Measurements from ENCODE around the gene EVA1A. TPM values are rescaled to one million over a fixed set of nuclear protein-coding genes. Genes with fewer than 3 reads are reported as not detected.

EVA1A gene
- total RNA-seq, 1 experiment from 2014 or later: 0.21 TPM

DNA sequence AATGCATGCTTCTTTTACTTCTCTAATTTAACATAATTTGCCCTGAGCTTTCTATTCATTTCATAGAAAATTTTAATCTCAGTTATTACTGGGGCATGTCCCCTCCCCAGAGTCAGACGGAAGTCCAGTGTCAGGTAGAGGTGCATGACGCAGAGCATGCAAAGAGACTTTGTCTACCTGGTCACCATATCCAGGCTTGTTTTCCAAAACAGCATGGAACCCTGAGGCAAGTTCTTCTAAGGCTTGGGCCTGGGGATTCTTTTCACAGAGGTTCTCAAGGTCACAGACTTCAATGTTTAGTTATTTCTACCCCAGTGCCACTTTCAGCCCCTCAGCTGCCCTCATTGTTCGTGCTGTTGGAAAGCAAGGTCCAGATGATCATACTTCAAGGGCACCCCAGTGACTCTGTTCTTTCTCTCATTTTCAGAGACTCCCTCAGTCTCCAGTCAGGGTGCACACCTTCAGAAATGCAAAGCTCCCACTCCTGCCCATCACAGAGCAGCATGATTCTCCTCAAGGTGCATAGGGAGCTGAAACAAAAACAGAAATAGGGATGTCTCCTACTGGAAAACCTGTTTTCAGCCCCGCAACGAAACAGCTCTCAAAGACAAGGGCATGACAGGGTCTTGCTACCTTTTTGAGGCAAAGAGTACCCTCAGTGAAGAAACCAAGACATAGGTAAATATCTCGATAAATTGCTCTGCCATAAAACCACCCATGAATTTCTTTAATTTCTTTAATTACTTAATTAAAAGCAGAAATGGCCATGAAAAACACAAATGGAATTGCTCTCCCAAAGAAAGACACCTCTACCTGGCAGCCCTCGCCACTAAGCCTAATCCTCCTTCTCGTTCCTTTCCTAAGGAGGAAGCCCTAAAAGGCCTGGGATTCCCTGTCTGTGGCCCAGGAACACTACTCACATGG, 9.5 kb upstream of the EVA1A start:
- Histone ChIP-seq H3K36me3 (ENCODE audit: control insufficient read depth, insufficient read depth, low read length) (no peaks in the 10 kb centered on the region), H3K4me3 (ENCODE audit: low read depth in 2 of 2, low read length in 2 of 2) (no peak overlapping the region), H3K4me1 (ENCODE audit: control insufficient read depth, insufficient read depth, low read length) (no peaks in the 10 kb centered on the region), H3K9me3 (ENCODE audit: control insufficient read depth, insufficient read depth, low read depth, low read length) (no peaks in the 10 kb centered on the region), H3K27ac (ENCODE audit: low read length) (no peak overlapping the region), H3K27me3 (ENCODE audit: control insufficient read depth, insufficient read depth, low read length) (peaks cover 7% of the 10 kb centered on the region)
- ATAC-seq (no peak), DNase-seq (ENCODE audit: low read depth, low spot score) (no peak)
- in situ Hi-C loops (cut with HindIII; ENCODE audit: low pct_unique_long_range_greater_than_20kb, low sequenced_read_pairs): no loop called here
- ChIA-PET POLR2A (no interaction called here), CTCF (no interaction called here)
- TF ChIP-seq POLR2AphosphoS5 (IDR thresholded peaks at IDR 0.05; ENCODE audit: low read depth, low read length) (no peak), REST (IDR thresholded peaks at IDR 0.05; ENCODE audit: insufficient read depth in 1 of 2, low read depth in 2 of 2, low read length in 1 of 2) (no peak), TCF7L2 (IDR thresholded peaks at IDR 0.05; ENCODE audit: low read depth, low read length) (no peak), CTCF (IDR thresholded peaks at IDR 0.05) (no peak), SIN3A (IDR thresholded peaks at IDR 0.05; ENCODE audit: borderline replicate concordance, insufficient read depth, low read depth, low read length) (no peak)
- intact Hi-C loops (cut with micrococcal nuclease; ENCODE audit: unreplicated experiment): no loop called here
- BruUV-seq (replicated peaks): no TSS peak

- CTCF ChIA-PET: no interaction called here
Observed at GRCh38 chr2:75569546-75569945, 8.8 kb upstream of the EVA1A start.

More at GRCh38 chr2:75569546-75569945, 8.8 kb upstream of the EVA1A start:
- TF ChIP-seq TCF7L2 (IDR thresholded peaks at IDR 0.05; ENCODE audit: low read depth, low read length) (no peak), CTCF (IDR thresholded peaks at IDR 0.05) (no peak), POLR2AphosphoS5 (IDR thresholded peaks at IDR 0.05; ENCODE audit: low read depth, low read length) (no peak), REST (IDR thresholded peaks at IDR 0.05; ENCODE audit: insufficient read depth in 1 of 2, low read depth in 2 of 2, low read length in 1 of 2) (no peak), SIN3A (IDR thresholded peaks at IDR 0.05; ENCODE audit: borderline replicate concordance, insufficient read depth, low read depth, low read length) (no peak)
- H3K4me3 ChIP-seq (ENCODE audit: low read depth in 2 of 2, low read length in 2 of 2): no peak overlapping the region
- H3K9me3 ChIP-seq (ENCODE audit: control insufficient read depth, insufficient read depth, low read depth, low read length): no peaks in the 10 kb centered on the region
- POLR2A ChIA-PET: no interaction called here
- in situ Hi-C loops (cut with HindIII; ENCODE audit: low pct_unique_long_range_greater_than_20kb, low sequenced_read_pairs): no loop called here
- H3K4me1 ChIP-seq (ENCODE audit: control insufficient read depth, insufficient read depth, low read length): no peaks in the 10 kb centered on the region
- DNase-seq (ENCODE audit: low read depth, low spot score) (no peak), ATAC-seq (no peak)
- H3K27ac ChIP-seq (ENCODE audit: low read length): no peak overlapping the region
- no TSS peak for BruUV-seq (replicated peaks)
- intact Hi-C loops (cut with micrococcal nuclease; ENCODE audit: unreplicated experiment): no loop called here
- H3K27me3 ChIP-seq (ENCODE audit: control insufficient read depth, insufficient read depth, low read length): peaks cover 13% of the 10 kb centered on the region
- H3K36me3 ChIP-seq (ENCODE audit: control insufficient read depth, insufficient read depth, low read length): no peaks in the 10 kb centered on the region

Measured in Panc1 (cell line).